ENCODE measurements around the gene CFHR4.
"Not testable (repeated sequence)": the region's sequence is repeated elsewhere in the genome, so short reads cannot be mapped to it uniquely, and the experiment has no call there.

CFHR4 gene

GRCh38 chr1:196887515-196888239 is at the start of gene CFHR4:
Gene CFHR4 (plus strand): TSS chr1:196888052. CDS start chr1:196888151, 99 bp downstream.
- DNase-seq: no peak

DNA sequence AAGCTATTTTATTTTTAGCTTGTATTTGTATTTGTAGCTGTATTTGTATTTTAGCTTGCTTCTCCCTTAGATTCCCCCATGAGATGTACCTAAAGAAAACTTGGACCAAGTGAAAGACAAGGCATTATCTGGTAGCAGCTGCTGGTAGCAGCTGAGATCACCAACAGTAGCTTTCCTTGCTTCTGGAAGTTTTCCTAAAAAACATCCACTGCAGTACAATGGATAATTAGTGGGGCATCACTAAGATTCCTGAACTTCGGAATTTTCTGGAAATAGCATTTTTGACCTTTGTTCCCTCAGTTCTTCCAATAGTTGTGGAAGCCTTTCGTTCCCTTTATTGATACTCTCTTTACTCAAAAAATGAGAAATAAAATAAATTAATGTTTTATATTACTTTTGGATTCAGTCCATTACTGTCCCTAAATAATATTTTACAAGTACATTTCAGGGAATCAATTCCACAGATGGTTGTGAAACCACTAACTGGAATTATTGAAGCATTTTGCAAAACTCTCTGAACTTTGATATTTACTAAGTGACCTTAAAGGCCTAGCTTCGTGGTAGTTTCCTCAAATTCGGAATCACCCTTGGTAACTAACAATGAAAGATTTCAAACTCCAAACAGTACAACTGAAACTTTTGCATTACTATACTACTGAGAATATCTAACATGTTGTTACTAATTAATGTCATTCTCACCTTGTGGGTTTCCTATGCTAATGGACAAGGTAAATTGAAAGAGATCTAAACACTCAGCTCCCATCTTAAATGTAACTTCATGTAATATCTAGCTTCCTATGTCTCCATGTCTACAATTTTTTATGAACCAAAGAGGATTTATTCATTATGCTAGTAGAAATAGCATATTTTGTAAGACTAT is 38.0 kb upstream of the CFHR4 start:
- DNase-seq: not testable (repeated sequence)

GRCh38 chr1:196856053-196856452 is 31.8 kb upstream of the CFHR4 start:
- DNase-seq: no peak

DNA sequence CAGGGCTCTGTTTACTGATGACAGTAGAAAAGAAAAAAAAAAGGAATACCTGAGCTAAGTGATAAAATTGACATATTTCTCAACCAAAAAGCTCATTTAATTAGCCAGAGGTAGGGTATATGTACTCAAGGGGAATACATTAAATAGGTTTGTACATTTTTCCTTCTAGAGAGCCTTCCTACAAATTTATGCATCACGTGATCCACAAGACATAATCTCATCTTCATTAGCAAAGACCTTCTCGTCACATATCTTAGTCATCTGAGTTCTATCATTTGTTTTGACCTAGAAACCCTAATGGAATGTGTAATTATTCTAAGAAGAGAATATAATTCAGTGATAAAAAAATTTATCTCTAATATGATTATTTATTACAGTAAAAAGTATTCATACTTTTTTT is 30.7 kb upstream of the CFHR4 start:
- no peak for DNase-seq

DNA sequence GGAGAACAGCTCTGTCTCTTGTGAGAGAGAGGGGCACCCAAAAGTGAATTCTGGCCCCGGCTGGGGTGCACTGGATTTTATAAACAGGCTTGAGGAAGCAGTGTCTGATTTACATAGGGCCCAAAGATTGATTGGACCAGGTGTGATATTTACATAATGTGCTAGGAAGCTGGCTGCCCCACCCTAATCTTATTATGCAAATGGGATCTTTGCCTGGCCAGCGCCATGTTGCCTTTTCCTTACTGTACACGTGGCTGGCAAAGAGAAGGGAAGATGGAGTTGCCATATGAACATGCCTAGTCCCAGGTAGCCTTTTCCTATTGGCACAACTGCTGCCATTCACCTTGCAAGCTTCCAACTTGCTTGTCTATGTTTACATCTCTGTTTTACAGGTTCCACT is 29.0 kb upstream of the CFHR4 start:
- DNase-seq: no peak

DNA sequence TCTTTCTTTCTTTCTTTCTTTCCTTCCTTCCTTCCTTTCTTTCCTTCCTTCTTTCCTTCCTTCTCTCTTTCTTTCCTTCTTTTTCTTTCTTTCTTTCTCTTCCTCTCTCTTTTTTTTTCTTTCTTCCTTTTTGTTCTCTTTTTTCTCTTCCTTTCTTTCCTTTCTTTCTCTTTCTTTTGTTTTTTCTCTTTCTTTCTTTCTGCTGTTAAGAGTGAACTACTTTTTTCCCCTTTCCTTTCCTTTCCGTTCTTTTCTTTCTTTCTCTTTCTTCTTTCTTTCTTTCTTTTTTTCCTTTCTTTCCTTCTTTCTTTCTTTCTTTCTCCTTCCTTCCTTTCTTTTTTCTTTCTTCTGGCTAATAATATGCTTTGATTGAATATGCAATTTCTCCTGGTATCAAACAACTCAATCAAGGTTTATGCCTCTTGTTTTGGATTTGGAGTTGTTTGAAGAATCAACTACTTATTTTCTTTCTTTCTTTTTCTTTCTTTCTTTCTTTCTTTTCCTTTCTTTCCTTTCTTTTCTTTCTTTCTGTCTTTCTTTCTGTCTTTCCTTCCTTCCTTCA is 27.4 kb upstream of the CFHR4 start:
- no peak for DNase-seq

GRCh38 chr1:196861429-196861828 is 26.4 kb upstream of the CFHR4 start:
- DNase-seq: no peak

DNA sequence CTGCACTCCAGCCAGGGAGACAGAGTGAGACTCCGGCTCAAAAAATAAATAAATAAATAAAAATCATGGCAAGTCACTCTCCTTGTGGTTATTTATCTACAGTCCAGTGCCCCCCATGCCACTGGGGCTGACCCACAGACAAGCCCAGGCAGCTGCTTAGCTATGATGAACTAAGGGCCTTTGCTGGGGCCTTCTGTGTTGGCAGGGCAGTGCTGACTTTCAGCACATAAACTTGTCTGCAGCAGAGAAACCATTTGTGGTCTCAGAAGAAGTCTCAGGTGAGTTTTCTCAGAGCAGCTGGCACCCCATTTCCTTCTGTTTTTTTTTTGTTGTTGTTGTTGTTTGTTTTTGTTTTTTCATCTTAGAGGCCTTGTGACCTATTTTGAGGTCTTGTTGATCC is 20.9 kb upstream of the CFHR4 start:
- DNase-seq: no peak

DNA sequence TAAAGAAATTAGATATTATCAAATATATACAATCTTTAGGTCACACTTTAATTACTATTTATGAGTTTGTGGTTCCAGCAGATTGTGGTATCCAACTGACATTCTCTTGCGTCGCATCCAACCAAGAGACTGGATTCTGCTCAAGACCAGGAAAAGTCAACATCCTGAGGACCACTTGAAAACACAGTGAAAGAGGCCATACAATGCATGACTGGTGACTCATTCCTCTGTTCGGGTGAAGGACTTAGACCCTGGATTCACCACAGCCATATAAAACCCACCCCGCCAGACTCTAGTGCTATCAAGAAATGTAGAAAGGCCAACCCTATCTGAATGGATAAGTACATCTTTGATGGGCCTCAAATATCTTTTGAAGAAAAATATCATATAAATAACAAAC is 14.5 kb upstream of the CFHR4 start:
- no peak for DNase-seq

GRCh38 chr1:196875935-196876334 is 11.9 kb upstream of the CFHR4 start:
- no peak for DNase-seq

DNA sequence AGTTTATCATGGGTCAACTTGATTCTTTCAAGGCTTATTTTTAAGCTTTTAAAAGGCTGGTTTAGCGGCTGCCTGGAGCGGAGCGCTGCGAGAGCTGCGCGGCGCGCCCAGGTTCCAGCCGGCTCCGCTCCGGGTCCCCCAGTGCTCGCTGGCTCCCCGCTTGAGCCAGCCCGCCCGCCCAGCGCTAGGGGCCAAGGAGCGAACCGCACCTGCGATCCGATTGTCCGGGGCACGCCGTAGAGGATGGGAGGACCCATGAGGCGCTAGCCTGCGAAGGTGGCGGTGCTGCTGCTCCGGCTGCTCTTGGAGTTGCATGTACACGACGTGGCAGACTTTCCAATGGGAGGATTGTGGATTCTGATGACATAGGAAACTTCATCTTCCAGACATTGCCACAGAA is 9.9 kb upstream of the CFHR4 start:
- no peak for DNase-seq

- not testable (repeated sequence) for DNase-seq
These were observed 1.3 kb upstream of the CFHR4 start for GRCh38 chr1:196886560-196886959.

DNA sequence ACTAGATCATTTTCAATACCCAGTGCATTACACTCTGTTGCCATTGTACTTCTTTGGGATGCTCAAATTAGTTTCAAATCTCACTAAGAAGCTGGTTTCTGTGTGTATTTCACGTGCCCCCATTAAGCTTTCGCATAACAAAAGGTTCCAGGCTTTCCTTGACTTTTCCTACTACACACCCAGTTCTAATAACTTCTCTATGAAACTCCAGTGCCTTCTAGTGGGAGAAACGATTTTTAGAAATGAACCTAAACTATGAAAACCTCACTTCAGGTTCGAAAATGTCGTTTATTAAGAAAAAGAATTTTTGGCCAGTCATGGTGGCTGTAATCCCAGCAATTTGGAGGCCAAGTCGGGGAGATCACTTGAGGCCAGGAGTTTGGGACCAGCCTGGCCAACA is 2.8 kb downstream of the CFHR4 start:
- no peak for DNase-seq

- no peak for DNase-seq
These were observed 3.4 kb downstream of the CFHR4 start for GRCh38 chr1:196891251-196891650.

DNA sequence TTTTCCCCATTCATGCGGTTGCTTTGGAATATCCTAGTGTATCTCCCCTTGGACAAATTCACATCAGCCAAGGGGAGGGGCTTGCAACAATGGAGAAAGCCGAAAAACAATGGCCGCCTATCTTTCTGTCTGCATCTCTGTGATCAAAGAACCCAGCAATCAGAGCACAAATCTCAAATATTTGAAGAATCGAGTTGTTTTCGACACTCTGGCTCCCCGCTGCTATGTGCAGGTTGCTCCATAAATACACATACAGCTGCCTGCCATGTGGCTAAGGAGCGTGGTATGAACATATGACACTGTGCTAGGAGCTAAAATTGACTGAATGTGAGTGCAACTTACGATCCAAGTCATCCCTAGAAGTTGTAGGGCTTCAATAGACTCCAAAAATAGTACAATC is 8.5 kb downstream of the CFHR4 start:
- DNase-seq: no peak

DNA sequence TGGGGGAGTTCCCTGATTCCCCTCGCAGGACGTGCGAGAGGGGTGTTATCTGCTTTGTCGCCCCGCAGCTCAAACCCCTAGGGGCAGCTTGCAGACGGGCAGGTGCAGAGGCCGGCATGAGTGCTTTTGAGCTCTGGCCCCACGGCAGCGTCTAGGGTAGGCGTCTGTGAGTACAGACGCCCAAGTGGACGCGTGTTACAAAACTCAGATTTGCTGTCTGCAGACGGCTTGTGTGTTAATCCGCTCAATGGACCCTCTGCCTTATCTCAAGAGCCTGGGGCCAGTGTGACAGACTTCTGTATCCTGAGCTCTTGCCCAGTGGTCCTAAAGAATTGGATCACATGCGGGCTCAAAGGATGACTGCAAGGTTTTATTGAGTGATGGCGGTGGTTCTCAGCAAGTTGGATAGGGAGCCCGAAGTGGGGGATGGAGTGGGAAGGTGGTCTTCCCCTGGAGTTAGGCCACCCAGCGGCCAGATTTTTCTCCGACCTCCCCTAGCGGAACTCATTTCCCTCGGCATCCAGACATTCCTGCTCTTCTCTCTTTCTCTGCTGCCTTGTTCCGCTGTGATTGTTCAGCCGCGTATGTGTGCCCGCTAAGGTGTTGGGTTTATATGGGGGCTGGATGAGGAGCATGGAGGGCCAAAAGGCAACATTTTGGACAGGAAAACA is 9.4 kb downstream of the CFHR4 start:
- DNase-seq: no peak

DNA sequence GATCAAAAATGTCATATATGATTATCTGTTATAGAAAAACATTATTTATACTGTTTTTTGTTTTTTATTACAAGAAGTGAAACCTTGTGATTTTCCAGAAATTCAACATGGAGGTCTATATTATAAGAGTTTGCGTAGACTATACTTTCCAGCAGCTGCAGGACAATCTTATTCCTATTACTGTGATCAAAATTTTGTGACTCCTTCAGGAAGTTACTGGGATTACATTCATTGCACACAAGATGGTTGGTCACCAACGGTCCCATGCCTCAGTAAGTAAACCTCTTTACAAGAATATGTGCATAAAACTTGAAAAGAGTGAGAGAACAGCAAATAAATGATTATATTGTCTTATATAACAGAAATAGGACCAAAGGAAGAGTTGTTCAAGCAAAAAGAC is 14.5 kb downstream of the CFHR4 start:
- no peak for DNase-seq

GRCh38 chr1:196910215-196910614 is 22.4 kb downstream of the CFHR4 start:
- no peak for DNase-seq

DNA sequence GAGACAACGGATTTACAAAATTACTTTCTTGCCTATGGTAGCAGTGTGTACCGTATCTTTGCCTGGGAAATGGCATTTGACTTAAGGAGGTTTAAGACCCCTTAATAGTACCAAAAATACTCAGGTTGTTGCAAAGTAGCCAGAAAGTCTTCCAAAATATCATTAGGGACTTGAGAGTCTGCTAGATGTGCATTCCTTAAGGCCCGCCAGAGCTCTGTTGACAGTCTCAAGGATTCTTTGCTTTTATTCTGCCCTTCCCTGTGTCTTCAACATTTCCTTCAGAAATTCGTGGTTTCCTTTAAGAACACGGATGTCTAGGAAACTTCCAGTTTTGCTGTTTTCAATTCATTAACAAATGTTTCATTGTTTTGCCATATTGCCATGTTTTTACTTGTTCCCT is 24.4 kb downstream of the CFHR4 start:
- not testable (repeated sequence) for DNase-seq

DNA sequence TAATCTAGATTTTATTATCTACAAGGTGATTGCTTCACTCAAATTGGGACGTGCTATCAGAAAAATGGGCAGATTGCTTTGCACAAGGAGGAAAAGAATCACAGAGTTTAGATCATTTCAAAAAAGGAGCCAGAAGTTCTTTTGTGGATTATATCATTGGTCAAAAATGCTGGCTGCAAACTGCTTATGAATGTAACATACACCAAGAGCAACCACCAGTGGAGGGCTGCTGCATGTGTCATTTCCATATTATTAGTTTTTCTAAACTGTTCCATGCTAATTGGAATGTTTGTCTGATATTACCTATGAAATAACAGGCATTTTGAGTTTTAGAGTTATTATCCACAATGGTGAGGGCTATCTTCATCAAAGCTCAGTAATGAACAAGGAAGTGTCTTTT is 39.0 kb downstream of the CFHR4 start:
- not testable (repeated sequence) for DNase-seq

DNA sequence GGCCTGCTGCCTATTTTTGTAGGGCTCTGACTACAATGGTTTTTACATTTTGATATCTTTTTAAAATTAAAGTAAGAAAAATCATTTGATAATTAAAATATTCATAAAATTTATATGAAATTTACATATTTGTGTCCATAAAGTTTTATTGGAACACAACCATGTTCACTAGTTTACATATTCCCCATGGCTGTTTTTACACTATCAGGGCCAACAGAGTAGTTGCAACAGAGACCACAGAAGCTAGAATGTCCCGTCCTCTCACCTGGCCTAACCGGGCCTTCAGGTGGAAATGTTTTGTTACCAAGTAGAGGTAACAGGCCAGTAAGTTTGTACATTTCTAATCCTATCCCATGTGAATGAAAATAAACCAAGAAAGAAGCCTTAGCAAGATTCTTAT is 45.0 kb downstream of the CFHR4 start:
- DNase-seq: not testable (repeated sequence)

- DNase-seq: no peak
These were observed 45.8 kb downstream of the CFHR4 start for GRCh38 chr1:196933531-196934189.

DNA sequence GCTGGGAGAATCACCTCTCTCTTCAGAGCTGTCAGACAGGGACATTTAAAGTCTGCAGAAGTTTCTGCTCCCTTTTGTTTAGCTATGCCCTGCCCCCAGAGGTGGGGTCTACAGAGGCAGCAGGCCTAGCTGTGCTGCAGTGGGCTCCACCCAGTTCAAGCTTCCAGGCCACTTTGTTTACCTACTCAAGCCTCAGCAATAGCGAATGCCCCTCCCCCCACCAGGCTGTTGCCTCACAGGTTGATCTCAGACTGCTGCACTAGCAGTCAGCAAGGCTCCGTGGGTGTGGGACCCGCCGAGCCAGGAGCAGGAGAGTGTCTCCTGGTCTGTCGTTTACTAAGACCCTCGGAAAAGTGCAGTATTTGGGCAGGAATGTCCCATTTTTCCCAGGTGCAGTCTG is 53.6 kb downstream of the CFHR4 start:
- not testable (repeated sequence) for DNase-seq

All from suppressor macrophage treated with lipopolysaccharide for 4 hours (primary cell).